ENCODE data around the gene STX3.

GRCh38 chr11:59777104-59777503 lies 21.9 kb downstream of the STX3 start:
- TF ChIP-seq CTCF (IDR thresholded peaks at IDR 0.05) (no peak), POLR2A (IDR thresholded peaks at IDR 0.05) (no peak)
